Coronary artery (tissue), 2 donors: ENCODE data around the gene LRRC66.
A peak's percentile ranks its signal among the peaks of the same experiment; 100 is the strongest.

Experiments used
- DNase-seq: peaks from one replicate; pipeline ENCODE4 v3.0.0-alpha.2; 2017; ENCODE audit warnings: low spot score
- H3K27ac ChIP-seq, 2 donors: fragments of 200-600 bp; sonication (generic); one replicate each; pipeline ENCODE4 v1.5.1; 2016 to 2019
- H3K4me3 ChIP-seq: fragments of 200-600 bp; sonication (generic); 2 replicates; pipeline ENCODE4 v1.5.1; 2016; ENCODE audit warnings: mild to moderate bottlenecking, moderate library complexity
- CTCF ChIP-seq: fragments of 200-600 bp; sonication (generic); IDR thresholded peaks from one replicate; pipeline ENCODE4 v1.5.1; 2019; ENCODE audit warnings: antibody characterized with exemption

The LRRC66 gene

DNA sequence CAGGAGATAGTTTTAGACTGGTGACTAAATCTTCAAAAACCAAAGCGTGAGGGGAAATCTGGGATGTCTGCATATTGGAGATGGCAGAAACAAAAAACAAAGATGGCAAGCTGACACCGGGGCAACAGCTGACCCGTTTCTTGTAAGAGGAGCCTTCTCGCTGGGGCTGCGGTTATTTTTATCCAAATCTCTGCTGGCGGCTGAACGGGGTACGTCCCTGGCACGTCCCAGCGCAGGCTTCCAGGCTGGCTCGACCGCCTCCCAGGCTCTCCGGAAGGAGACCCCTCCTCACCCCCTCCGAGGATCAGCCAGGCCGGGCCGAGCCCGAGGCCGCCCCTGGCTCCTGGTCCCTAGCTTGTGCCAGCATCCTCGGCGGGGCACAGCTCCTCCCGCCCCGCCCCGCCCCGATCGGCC is 17.5 kb upstream of the LRRC66 start:
- DNase-seq, result peak; percentile 78
- peak overlapping the region; percentile 100 for H3K4me3 ChIP-seq
- TF ChIP-seq CTCF, result no peak
- H3K27ac ChIP-seq, result peak overlapping the region; percentile 66 to 93

- H3K4me3 ChIP-seq, result peak overlapping the region; percentile 100
- no peak for DNase-seq
- no peak for TF ChIP-seq CTCF
- peak overlapping the region; percentile 66 to 93 for H3K27ac ChIP-seq
Observed at GRCh38 chr4:52036886-52037530, 16.8 kb upstream of the LRRC66 start.

DNA sequence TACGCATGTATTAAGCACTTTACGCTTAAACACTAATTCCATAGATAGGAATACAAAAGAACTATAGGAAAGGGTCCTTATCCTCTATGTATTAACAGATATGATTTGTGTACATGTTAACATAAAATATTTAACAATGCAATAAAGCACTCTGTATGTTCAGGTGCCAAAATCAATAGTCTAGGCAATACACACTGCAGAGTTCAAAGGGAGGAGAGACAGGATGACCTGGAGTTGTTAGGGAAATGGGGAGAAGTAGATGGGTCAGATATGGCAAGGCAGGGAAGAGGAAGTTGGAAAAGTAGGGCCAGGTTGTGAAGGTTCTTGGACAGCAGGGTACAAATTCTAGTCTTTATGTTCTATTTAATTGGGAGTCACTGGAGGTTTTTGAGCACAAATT is 15.0 kb upstream of the LRRC66 start:
- no peak for DNase-seq
- no peak for TF ChIP-seq CTCF
- Histone ChIP-seq H3K4me3 (no peak overlapping the region), H3K27ac (no peak overlapping the region)

- H3K4me3 ChIP-seq, result no peak overlapping the region
- no peak overlapping the region for H3K27ac ChIP-seq
- no peak for DNase-seq
- no peak for TF ChIP-seq CTCF
Observed at GRCh38 chr4:52032005-52032404, 11.8 kb upstream of the LRRC66 start.

DNA sequence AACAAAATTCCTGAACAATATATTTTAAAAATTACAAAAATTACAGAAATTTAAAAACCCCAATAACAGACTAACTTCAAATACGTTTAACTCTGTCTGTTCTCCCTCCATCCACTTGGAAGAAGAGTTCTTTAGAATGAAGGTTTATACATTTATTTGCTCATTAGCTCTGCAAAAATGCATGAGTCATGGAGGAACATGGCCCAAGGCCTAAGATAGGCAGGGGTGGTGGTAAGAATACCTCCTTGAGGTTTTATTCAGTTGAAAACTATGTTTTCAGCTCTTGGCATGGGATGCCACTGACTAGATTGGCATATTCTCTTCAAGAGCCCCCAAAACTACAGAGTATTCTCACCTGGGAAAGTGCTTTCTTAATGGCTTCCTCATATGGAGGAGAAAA is 8.8 kb upstream of the LRRC66 start:
- no peak for DNase-seq
- no peak overlapping the region for H3K4me3 ChIP-seq
- no peak for TF ChIP-seq CTCF
- no peak overlapping the region for H3K27ac ChIP-seq

DNA sequence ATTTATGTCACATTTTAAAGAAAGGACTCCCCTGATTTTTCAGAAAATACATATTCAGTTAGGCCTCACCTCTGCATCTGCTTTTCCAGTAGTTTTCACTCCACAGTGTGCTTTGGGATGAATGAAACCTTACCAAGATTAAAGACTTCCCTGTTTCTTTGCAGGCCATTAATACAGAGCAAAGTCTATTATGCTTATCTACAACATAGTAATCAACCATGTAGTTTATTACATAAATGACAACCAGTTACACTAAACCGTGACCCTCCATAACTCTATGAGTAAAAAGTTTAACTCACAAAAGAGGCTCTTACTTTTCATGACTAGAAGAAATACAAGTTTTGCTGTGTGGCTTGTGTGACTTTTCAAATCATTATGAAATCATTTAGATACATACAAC is 2.3 kb downstream of the LRRC66 start:
- no peak overlapping the region for H3K4me3 ChIP-seq
- no peak for TF ChIP-seq CTCF
- no peak overlapping the region for H3K27ac ChIP-seq
- DNase-seq, result no peak

DNA sequence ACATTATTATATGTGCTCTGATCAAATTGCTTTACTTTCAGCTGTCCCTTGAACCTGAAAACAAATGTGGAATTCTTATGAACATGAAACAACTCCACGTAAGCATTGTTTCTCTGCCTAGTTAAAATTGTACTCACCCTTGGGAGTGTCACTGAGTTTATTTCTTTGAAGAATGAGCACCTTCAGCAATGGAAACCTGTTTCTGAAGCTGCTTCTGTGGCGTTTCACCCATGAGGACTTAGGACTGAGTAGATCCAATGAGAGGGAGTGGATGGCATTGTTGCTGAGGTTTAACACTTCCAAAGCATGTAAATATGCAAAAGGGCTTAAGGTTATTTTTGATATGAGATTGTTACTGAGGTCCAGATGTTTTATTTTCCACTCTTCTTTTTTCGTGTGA is 3.2 kb downstream of the LRRC66 start:
- Histone ChIP-seq H3K4me3 (no peak overlapping the region), H3K27ac (no peak overlapping the region)
- no peak for DNase-seq
- TF ChIP-seq CTCF, result no peak
